Central memory CD4-positive, alpha-beta T cell (primary cell): ENCODE measurements around the gene CRTAP.
"Not testable (repeated sequence)": the region's sequence is repeated elsewhere in the genome, so short reads cannot be mapped to it uniquely, and the experiment has no call there.

ENCODE experiments used
- DNase-seq: peaks from one replicate; pipeline ENCODE4 v3.0.0; 2022

Gene CRTAP

DNA sequence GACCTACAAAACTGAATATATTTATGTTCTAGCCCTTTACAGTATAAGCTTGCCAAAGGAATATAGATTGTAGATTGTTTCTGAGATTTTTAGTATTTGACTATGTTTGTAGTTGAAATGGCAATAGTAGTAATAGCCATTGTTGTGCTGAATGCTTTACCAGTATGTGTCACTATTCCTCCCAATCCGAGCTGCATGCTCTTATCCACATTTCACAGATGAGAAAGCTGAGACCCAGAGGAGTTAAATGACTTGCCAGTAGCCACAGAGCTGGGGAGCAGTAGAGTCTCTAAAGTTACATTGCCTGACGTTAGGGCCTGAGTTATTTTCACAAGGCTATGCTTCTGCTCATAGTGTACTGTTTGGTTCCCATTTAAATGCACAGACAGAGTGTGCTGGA lies 13.6 kb upstream of the CRTAP start:
- DNase-seq = no peak

DNA sequence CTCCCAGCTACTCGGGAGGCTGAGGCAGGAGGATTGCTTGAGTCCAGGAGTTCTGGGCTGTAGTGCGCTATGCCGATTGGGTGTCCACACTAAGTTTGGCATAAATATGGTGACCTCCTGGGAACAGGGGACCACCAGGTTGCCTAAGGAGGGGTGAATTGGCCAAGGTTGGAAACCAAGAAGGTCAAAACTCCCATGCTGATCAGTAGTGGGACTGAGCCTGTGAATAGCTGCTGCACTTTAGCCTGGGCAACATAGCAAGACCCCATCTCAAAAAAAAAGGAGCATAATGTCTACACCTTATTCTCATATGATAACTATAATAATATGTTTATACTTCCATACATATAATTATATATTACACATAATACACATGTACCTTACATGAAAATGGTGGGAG lies 10.8 kb upstream of the CRTAP start:
- DNase-seq = no peak

DNA sequence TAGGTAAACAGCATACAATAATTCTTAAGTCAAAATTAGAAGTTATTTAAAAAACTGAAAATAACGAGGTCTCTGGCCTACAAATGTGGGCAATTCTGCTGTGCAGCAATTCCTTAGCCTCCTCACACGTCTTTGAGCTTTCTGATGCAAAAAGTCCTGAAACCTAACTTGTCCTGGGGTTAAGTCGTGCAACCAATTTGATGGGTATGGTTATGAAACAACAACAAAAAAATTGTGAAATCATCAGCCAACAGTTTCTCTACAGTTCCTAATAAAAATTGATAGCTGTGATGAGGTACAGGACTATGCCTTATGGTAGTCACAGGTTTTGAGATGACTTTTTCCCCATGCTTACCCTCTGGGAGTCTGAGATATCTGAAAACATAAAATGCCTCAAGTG lies 10.3 kb upstream of the CRTAP start:
- no peak for DNase-seq

DNA sequence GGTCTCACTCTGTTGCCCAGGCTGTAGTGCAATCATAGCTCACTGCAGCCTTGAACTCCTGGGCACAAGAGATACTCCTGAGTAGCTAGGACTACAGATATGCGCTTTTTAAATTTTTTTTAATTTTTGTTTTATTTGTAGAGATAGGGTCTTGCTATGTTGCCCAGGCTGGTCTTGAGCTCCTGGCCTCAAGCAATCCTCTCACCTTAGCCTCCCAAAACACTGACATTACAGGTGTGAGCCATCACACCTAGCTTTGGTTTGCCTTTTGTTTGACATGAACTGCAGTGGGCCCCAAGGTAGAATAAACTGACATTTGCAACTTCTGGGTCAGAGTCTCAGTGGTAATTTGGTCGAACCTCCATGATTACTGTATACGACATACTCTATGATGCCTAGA lies 9.0 kb upstream of the CRTAP start:
- DNase-seq = no peak

DNA sequence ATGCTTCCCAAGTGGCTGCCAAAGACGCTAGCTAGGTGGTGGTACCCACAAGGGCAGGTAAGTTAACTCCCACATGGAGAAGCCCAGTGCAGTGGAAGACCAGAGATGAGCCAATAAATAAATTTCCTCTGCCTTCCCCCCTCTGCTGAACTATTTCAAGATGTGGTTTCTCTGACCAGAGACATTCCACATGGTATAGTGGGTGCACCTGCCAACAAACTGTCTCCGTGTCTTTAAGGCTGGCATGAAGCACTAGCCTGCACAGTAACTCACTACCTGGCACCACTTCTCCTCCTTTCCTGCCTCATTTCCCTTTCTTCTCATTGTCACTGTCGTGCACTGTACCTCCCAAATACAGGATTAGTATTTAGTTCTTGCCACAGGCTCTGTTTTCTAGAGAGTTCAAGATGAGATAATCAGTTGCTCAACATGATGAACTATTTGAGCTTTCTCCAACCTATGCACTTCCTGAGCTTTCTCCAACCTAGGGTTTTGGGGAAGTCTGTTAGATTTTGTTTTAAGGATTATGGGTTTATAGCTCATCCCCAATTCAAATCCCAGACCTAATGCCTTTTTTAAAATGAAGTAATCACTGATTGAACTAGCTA lies 8.4 kb upstream of the CRTAP start:
- DNase-seq = no peak

DNA sequence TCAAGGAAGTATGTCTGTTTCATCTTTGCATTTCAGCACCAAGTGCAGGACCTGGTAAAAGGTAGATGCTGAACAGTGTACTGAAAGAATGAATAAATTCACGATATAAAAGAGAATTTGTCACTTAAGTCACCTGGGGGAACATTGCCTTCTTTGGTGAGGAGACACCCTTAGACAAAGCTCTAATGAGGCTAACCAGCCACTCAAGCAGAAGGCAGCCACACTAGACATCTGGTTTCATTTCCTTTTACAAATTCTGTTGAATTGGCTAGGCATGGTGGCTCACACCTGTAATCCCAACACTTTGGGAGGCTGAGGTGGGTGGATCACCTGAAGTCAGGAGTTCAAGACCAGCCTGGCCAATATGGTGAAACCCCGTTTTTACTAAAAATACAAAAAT lies 7.0 kb upstream of the CRTAP start:
- not testable (repeated sequence) for DNase-seq

DNA sequence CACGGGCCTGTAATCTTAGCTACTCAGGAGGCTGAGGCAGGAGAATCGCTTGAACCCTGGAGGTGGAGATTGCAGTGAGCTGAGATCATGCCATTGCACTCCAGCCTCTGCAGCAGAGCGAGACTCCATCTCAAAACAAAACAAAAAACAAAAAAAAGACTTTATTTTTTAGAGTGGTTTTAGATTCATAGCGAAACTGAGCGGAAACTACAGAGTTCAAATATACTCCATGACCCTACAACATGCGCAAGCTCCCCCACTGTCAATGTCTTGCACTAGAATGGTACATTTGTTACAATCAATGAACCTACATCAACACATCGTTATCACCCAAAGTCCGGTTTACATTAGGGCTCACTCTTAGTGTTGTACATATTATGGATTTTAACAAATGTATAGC lies 2.2 kb upstream of the CRTAP start:
- no peak for DNase-seq

DNA sequence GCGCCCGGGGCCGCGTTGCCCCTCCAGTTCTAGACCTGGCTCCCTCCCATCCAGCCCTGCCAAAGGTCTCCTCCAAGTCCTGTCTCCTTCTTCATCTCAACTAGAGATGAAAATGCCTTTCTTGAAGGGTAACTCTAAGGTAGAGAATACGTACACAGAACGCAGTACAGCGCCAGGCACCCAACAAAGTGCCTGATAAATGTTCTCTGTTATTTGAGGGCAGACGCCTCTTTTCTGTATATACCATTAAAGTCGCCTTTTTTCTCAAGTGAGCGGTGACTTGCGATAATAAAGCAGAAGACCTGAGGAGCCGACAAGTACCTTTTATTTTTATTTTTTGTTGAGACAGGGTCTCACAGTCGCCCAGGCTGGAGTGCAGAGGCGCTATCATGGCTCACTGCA lies 809 bp downstream of the CRTAP start:
- DNase-seq = no peak

DNA sequence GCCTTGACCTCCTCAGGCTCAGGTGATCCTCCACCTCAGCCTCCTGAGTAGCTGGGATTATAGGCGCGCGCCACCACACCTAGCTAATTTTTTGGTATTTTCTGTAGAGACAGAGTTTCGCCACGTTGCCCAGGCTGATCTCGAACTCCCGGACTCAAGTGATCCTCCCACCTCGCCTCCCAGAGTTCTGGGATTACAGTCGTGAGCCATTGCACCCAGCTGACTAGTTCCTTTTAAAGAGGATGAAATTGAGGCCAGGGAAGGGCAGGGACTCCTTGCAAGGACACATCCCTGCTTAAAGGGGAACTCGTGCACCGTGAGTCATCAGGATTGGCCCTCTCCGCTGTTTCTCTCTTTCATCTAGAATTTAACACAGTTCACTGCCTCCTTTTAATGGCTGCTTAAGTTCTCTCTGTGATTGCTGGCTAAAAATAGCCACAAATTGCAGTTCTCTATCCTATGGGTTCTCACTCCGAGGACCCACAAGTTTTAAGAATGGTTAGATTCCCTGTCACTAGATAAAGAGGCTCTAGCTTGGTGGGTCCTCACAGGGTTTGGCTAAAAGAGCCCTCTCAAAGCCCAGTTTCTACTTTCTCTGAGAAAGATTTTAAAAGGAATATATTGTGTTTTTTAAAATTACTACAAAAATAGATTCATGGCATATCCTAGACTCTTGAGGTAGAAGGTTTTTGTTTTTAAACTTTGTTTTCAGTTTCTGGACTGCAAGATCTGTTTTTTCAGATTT lies 1.4 kb downstream of the CRTAP start:
- no peak for DNase-seq

DNA sequence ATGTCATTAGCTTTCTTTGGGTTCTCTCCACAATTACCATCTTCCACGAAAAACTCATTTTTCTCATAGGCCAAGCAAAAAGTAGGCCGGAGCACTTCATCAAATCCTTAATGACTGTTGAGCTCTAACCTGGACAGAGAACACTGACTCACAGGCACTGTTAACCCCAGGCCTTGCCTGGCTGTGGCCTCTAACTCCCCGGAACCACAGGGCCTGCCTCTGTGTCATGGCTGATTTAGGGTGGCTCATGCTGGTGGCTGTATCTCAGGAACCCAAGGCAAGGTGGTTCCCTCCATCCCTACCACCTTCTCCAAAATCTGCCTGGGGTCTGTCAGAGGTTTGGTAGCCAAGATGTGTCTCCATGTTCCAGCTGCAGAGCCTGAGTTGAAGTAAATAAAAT lies 3.6 kb downstream of the CRTAP start:
- no peak for DNase-seq

DNA sequence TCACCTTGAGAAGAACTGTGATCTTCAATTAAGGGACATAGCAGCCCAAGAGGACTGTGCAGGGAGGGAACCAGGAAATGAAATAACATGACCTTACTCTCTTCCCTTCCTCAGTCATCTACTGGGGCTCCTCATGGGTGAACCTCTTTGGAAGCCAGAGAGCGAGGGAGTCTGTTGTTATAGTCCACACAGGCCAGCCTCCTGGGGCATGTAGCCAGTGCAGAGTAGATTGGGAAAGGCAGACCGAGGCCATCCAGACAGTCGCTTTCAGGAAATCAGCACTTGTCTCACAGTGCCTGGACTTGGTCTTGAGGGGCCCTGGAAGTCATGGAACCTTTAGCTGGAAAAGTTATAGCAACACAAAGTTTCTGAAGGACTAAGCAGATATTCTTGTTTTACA lies 6.1 kb downstream of the CRTAP start:
- no peak for DNase-seq

DNA sequence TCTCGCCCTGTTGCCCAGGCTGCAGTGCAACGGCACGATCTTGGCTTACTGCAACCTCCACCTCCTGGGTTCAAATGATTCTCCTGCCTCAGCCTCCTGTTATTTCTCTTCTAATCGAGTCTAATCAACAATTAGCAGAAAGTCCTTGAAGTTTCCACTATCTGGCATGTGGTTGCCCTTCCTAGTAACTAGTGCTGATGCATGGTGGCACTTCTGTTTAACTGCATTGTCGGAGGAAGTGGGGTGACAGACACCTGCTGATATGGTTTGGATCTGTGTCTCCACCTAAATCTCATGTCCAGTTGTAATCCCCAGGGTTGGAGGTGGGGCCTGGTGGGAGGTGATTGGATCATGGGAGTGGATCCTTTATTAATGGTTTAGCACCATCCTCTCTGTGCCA lies 9.2 kb downstream of the CRTAP start:
- no peak for DNase-seq

DNA sequence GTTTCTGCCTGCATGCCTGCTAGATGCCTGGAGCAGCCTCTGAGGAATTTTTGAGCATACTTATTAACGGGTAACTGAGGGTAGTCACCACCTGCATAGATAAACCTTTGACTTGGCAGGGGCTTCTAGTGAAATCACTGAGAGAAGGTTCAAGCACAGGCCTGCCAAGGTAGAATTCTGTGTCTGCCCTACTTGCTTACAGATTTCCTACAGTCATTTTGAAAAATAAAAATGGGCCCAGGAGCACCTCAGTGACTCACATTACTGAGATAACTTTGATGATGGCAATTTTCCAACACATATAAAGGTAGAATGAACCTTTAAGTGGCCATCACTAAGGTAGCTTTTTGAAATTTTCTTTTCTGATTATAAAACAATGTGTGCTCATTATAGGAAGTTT lies 10.8 kb downstream of the CRTAP start:
- no peak for DNase-seq

DNA sequence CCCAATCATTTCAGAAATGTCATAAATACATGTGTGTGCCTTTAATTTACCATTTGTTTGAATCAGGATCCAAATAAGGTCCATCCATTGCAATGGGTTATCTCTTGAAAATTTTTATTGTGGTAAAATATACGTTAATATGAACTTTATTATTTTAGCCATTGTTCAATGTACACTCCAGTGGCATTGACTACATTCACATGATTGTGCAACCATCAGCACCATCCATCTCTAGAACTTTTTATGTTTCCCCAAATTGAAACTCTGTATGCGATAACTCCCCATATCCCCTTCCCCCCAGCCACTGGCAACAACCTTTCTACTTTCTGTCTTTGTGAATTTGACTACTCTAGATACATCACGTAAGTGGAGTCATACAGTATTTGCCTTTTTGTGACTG lies 12.0 kb downstream of the CRTAP start:
- DNase-seq = no peak

DNA sequence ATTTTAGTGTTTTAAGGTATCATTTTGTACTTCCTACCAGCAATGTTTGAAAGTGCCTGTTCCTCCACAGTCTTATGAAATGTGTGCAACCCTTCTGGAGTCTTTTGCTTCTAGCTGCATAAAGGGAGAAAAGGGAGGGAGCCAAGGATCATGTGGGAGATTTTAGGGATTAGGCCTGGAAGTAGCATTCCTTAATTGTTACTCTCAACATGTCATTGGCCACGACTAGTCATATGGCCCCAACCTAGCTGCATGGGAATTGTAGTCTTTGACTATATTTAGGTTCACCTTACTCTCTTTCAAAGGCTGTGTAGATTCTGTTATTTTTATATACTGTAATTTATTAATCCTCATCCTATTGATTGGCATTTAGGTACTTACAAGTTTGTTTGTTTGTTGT lies 14.9 kb downstream of the CRTAP start:
- no peak for DNase-seq

DNA sequence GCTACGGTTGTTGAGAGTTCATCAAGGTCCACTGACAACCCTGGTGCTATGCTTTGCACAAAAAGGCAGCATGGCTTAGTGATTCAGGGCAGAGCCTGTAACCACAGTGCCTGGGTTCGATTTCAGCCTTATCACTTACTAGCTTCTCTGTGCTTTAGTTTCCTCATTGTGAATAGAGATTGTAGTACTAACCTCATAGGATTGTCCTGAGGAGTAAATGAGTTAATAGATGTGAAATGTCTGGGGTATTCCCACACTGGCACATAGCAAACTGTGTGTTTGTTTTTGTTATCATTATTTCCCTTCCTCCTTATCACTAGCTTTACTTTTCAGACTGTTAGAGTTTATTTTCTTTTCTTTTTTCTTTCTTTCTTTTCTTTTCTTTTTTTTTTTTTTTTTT lies 16.3 kb downstream of the CRTAP start:
- no peak for DNase-seq

DNA sequence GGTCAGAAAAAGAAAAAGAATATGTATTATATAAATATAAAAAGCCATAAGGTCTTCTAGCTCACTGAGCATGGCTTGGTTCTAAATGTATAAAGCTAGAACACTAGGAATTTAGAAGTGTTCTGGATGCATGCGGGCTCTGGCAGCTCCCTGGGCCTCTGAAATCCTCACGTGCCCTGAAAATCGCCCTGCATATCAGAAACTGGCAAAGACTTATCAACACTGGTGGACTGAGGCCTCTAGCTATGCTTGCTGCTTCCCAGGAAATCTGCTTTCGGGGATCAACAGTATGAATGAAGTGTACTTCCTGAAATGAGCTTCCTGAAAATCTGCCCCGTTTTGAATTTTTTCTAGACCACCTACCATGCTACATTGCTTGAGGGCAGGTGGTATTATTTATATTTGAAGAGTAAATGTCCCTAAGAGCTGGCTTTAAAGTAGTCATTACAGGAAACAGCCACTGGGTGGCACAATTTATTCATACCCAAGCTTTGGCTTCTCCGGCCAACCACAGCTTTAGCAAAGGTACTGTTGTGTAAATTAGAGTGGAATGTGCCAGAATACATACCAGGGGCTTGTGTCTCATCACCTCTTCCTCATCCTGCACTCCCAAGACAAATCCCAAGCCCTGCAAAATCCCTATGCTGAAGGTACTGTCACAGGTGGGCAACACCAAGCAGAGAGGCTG lies 17.7 kb downstream of the CRTAP start:
- peak; percentile 11 for DNase-seq

DNA sequence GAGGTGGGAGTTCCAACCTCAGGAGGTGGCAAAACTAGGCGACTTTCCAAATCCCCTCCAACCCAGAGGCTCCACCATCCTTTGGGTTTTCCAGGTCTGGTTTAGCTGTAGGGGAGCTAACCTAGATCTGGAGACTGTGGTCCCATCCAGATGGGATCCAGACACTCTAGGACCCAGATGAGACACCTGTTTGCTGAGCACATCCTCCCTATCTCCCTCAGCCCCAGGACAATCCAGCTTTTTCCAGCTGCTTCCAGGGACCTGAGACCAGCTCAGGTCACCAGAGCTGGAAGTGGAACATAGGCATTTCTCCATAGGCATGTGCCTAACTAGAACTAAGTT lies 18.2 kb downstream of the CRTAP start:
- DNase-seq = no peak

DNA sequence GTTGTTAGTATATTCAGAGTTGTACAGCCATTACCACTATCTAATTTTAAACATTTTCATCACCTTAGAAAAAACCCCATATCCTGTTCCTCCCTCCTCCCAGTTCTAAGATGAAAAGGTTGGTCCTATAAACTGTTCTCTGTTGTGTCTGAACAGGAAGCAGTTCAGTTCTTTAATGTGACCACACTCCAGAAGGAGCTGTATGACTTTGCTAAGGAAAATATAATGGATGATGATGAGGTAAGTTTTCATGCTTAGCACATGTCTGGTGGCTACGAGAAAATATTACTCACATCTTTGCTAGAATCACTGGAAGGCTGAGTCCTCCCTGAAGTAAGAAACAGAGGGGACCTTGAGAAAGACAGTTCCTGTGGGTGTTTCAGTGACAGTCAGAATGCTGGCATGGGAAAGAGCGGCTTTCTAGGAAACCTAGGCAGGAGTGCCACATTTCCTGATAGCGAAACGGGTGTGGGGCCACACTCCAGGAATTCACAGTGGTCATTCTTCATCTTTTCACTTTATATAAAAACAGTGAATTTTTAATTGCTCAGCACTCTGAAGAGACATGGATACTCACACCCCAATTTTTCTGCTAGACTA lies 20.3 kb downstream of the CRTAP start:
- DNase-seq = no peak

DNA sequence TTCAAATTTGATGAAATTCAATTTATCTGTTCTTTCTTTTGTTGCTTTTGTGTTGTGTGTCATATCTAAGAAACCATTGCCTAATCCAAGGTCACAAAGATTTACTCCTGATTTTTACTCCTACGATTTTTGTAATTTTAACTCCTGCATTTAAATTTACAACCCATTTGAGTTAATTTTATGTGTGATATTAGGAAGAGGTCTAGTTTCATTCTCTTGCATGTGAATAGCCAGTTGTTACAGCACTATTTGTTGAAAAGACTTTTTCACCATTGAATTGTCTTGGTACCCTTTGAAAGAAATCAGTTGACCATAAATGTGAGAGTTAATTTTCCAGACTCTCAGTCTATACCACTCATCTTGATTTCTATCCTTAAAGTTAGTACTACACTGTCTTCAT lies 23.9 kb downstream of the CRTAP start:
- no peak for DNase-seq

DNA sequence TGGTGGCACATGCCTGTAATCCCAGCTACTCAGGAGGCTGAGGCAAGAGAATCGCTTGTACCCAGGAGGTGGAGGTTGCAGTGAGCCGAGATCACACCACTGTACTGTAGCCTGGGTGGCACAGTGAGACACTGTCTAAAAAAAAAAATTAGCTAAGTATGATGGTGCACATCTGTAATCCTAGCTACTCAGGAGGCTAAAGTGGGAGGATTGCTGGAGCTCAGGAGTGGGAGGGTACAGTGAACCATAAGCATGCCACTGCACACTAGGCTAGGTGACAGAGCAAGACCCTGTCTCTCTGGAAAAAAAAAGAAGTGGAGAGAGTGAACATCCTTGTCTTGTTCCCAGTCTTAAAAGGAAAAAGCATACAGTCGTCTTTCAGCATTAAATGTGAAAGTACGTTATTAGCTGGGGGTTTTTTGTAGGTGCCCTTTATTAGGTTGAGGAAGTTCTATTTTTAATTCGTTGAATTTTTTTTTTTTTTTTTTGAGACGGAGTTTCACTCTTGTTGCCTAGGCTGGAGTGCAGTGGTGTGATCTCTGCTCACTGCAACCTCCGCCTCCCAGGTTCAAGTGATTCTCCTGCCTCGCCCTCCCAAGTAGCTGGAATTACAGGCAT lies 25.3 kb downstream of the CRTAP start:
- DNase-seq = not testable (repeated sequence)

DNA sequence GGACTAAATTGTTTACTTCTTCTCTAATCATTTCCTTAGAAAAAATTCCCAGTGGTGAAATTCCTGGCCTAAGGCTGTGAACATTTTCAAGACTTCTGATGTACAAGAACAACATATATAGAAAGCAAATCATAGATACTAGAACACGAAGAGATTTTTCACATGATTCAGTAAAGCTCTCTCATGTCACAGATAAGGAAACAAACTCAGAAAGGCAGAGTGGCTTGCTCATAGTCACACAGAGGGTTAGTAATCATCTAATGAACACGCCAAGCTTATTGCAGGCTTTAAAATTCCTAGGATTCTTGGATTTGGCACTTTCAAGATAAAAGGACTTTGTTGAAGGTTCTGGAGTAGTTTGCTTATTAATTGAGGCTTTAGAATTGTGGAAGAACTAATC lies 26.2 kb downstream of the CRTAP start:
- no peak for DNase-seq

DNA sequence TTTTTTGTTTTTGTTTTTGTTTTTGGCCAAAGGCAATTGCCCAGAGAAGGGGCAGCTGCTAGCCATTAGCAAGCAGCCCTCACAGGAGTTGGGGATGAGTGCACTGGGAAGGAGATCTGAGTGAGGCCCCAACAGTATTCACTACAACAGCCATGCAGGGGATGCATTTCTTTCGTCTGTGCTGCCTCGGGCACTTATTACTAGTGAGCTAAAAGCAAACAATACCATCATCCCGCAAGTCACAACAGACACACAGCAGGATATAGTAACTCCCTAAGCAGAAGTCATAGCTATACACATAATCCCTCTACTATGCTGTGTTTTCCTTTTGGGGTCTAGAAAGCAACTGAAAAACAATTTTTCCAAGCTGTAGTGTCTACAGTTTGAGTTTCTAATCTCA lies 27.2 kb downstream of the CRTAP start:
- DNase-seq = no peak

DNA sequence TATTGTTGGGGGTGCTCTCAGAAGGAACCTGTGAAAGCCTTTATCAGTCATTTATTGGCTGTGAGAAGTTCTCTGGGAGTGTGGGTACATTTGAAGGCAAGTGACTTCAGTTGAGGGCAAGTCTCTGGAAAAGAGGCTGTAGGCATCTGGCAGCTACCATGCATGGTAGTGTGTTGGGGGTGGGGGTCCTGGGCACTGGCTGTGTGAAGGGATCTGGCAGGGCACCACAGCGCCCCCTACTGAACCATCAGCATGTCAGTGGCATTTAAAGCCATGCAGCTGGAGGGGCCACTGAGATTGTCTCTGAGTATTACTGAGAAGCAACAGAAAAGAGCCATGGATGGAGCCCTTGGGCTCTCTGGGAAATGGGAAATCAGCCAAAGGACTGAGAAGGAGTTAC lies 30.6 kb downstream of the CRTAP start:
- DNase-seq = no peak
